Measurements from ENCODE around the gene SOCS4.

Gene SOCS4

DNA sequence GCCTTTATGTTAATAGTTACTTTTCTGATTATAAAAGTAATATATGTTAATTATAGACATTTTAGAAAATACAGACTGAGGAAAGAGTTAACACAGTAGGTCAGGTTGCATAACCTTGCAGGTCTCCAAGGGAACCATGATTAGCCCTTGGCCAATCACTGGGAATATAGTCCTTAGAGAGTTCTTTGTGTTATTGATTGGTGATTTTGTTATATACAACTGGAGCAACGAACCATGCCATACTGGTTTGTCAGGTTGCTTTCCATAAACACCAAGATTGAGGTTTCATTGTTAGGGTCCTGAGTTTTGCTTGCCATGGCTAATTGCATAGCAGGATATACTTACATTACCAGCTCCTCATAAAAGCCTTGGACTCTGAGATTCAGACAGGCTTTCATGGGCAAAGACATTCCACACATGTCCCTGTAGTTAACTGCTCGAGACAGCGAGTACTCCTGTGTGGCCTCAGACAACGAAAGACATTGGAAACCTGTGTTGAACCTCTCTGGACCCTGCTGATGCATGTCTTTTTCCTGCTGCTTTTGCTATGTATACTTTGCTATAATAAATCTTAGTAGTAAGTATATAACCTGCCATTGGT is 58.1 kb downstream of the SOCS4 start:
- DNase-seq (ENCODE audit: low read depth in 2 of 2, low spot score in 1 of 2), result no peak

DNA sequence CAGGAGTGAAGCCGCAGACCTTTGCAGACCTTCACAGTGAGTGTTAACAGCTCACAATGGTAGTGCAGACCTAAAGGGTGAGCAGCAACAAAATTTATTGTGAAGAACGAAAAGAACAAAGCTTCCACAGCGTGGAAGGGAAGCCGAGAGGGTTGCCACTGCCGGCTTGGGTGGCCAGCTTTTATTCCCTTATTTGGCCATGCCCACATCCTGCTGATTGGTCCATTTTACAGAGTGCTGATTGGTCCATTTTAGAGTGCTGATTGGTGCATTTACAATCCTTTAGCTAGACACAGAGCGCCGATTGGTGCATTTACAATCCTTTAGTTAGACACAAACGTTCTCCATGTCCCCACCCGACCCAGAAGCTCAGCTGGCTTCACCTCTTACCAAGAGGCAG is 59.9 kb downstream of the SOCS4 start:
- no peak for DNase-seq (ENCODE audit: low read depth in 2 of 2, low spot score in 1 of 2)

DNA sequence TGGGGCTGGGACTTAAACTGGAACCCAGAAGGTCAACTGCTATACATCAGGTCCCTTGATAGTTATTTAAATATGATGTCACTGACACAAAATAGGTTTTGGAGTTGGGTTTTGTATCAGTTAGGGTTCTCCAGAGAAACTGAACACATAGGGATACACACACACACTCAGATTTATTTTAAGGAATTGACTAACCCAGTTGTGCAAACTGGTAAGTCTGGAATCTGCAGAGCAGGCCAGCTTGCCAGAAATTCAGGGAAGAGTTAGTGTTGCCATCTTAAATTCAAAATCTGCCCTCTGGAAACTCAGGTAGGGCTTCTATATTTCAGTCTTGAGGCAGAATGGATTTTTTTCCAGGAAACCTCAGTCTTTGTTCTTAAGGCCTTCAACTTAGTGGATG is 61.3 kb downstream of the SOCS4 start:
- no peak for DNase-seq (ENCODE audit: low read depth in 2 of 2, low spot score in 1 of 2)

DNA sequence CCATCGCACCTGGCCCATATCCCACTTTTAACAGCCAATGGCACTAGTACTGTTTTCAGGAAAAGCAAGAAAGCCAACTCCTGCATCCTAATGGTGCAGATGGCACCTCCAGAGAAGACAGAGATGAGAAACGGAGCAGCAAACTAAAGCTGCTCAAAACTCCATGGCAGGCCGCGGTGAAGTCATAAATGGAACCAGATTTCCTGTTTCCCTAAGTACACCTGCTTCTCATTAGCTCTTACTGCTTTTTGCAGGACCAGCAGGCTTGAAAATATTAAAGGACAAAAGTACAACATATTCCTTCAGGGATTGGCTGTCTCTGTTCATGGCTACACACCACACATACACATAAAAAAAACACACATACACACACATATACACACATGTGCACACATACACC is 65.3 kb downstream of the SOCS4 start:
- DNase-seq (ENCODE audit: low read depth in 2 of 2, low spot score in 1 of 2), result no peak

DNA sequence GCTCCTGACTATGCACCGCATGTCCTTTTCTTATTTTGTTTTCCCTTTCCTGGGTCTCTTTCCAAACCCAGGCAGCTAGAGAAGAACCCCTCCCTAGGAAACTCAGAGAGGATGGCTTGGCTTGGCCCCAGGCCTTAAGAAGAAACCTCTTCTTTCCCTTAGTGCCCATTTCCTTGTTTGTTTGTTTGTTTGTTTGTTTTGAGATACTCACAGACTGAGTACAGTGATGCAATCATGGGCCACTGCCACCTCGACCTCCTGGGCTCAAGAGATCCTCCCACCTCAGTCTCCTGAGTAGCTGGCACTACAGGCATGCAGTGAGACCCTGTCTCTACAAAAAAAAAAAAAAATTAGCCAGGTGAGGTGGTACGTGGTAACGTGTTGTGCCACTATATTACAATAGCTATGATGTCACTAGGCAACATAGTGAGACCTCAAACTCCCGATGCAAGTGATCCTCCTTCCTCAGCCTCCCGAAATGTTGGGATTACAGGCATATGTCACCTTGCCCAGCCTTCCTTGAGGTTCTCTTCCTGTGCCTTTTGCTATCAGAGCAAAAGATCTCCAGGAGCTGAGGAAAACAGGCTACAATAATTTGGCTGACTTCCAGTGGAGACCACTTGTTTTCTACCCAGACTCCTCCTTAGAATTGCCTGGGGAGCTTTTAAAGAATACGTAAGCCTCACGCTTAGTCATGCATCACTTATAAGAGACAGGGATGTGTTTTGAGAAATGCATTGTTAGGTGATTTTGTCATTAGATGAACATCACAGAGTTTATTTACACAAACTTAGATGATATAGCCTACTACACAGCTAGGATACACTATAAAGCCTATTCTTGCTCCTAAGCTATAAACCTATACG is 67.5 kb downstream of the SOCS4 start:
- DNase-seq (ENCODE audit: low read depth in 2 of 2, low spot score in 1 of 2), result no peak

DNA sequence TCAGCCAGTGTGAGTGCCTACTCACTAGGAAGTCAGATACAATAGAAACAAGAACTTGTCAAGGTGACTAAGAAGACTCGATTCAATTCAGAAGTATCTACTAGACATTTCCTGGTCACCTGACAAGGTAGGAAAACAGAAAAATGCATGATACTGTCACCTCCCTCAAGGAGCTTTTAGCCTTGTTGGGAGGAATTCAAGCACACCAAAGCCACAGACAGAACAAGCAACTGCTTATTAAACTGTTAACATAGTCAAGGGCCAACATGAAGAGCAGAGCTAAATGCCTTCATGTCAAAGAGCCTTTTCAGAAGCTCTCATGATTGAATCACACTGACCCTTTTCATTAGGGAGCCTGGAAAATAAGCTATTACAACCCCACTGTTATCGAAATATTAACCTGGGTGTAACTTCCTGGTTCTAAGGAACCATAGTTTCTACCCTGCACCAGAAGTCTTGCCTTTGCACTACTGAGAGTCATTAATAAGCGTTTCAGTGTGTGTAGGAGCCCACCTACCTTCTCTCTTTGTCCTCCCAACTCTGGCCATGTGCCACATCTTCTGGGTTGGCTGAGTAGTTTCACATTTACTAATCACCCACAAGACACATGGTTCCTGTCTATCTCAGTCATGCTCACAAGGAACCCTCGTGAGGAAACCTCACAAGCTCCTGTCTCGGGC is 71.0 kb downstream of the SOCS4 start:
- DNase-seq (ENCODE audit: low read depth in 2 of 2, low spot score in 1 of 2), result peak; percentile 11 to 21

DNA sequence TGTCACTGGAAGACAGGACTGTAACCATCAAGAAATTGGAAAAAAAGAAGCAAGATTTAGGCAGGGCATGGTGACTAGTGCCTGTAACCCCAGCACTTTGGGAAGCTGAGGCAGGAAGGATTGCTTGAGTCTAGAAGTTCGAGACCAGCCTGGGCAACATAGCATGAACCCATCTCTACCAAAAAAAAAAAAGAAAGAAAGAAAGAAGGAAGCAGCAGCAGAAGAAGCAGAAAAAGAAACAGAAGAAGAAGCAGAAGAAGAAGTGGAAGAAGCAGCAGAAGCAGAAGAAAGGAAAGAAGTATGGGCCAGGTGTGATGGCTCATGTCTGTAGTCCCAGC is 71.5 kb downstream of the SOCS4 start:
- DNase-seq (ENCODE audit: low read depth in 2 of 2, low spot score in 1 of 2), result no peak

All from stimulated activated CD8-positive, alpha-beta memory T cell treated with anti-CD3 and anti-CD28 coated beads, Interleukin-4, amount 100 ng/mL, for 4 hours (primary cell).